CD4-positive, alpha-beta T cell (primary cell): ENCODE data around the gene METAP1D. TPM values are rescaled to one million over a fixed set of nuclear protein-coding genes. Genes with fewer than 3 reads are reported as not detected.

Experiments
- ATAC-seq: fragments of 200-7000 bp; cut with Tn5 transposase; one replicate; pipeline ENCODE4 v1.10.0; 2022; ENCODE audit warnings: mild to moderate bottlenecking; ENCODE audit not compliant: poor library complexity
- CTCF ChIA-PET: fragments of 350-600 bp; sonication (Branson Sonifier 250); formaldehyde crosslinking; loops from one replicate; lab custom pipeline; 2021; ENCODE audit warnings: antibody characterized with exemption, inconsistent platforms; lab: Charles Lee
- POLR2A ChIA-PET: fragments of 350-600 bp; sonication (Branson Sonifier 250); formaldehyde crosslinking; loops from one replicate; lab custom pipeline; 2021; ENCODE audit warnings: antibody characterized with exemption, inconsistent platforms; lab: Charles Lee
- DNase-seq, 14 experiments: peaks; one replicate each; pipeline ENCODE4 v3.0.0-alpha.2; 2013 to 2020; ENCODE audit warnings: mixed read lengths in 2 of 14
- H3K27ac ChIP-seq, 2 donors: one replicate each; pipeline versions ENCODE4 v1.5.1 to v1.7.0; 2013; ENCODE audit warnings: low read length in 2 of 2, low read depth in 1 of 2, mild to moderate bottlenecking in 1 of 2
- H3K27me3 ChIP-seq, 2 experiments: 1 replicate in 1 of 2; 2 replicates in 1 of 2; pipeline versions ENCODE4 v1.6.1 to v1.7.0; 2013; ENCODE audit warnings: low read length in 2 of 2, control low read depth in 1 of 2, mild to moderate bottlenecking in 1 of 2, moderate library complexity in 1 of 2; ENCODE audit not compliant: insufficient read depth in 2 of 2, control insufficient read depth in 1 of 2
- H3K36me3 ChIP-seq: one replicate; pipeline ENCODE4 v1.6.1; 2013; ENCODE audit warnings: low read length, control low read depth; ENCODE audit not compliant: insufficient read depth
- H3K4me1 ChIP-seq: one replicate; pipeline ENCODE4 v1.6.1; 2013; ENCODE audit warnings: low read length, control low read depth; ENCODE audit not compliant: insufficient read depth
- H3K4me3 ChIP-seq: one replicate; pipeline ENCODE4 v1.5.1; 2013; ENCODE audit warnings: mild to moderate bottlenecking, low read length, moderate library complexity
- H3K9me3 ChIP-seq, 2 experiments: 1 replicate in 1 of 2; 2 replicates in 1 of 2; pipeline versions ENCODE4 v1.6.1 to v1.7.0; 2013; ENCODE audit warnings: low read length in 2 of 2, mild to moderate bottlenecking in 2 of 2, control low read depth in 1 of 2, moderate library complexity in 1 of 2; ENCODE audit not compliant: control insufficient read depth in 1 of 2, insufficient read depth in 1 of 2
- H3K27ac Mint-ChIP-seq: one replicate; pipeline ENCODE4 v1.8.0; 2020; ENCODE audit warnings: mixed read lengths
- H3K27me3 Mint-ChIP-seq: one replicate; pipeline ENCODE4 v1.8.0; 2021; ENCODE audit warnings: mixed read lengths
- H3K36me3 Mint-ChIP-seq: one replicate; pipeline ENCODE4 v1.8.0; 2021; ENCODE audit warnings: low read depth, mixed read lengths
- H3K4me1 Mint-ChIP-seq: one replicate; pipeline ENCODE4 v1.8.0; 2021; ENCODE audit warnings: low read depth, mixed read lengths
- H3K4me3 Mint-ChIP-seq: one replicate; pipeline ENCODE4 v1.8.0; 2020; ENCODE audit warnings: mild to moderate bottlenecking, mixed read lengths
- H3K9me3 Mint-ChIP-seq: one replicate; pipeline ENCODE4 v1.8.0; 2020; ENCODE audit warnings: mixed read lengths
- CTCF ChIP-seq: fragments of 200-600 bp; IDR thresholded peaks from one replicate; pipeline ENCODE4 v1.8.0; 2022; ENCODE audit warnings: antibody characterized with exemption, mild to moderate bottlenecking
- intact Hi-C, 2 experiments: fragments of 100-400 bp; cut with DNase I in 1 of 2; cut with micrococcal nuclease in 1 of 2; formaldehyde crosslinking; loops; one replicate each; pipeline versions ENCODE4 v1.15.1 to v1.9.0; 2023 to 2025; cut with DNase I, micrococcal nuclease
- total RNA-seq, 174 experiments: library from RNA in 2 of 174; stranded (reverse) in 2 of 174; gene quantifications; one replicate each; pipeline ENCODE4 v1.2.3 and lab custom pipeline; 2021 to 2026

Gene METAP1D
- total RNA-seq, 2 experiments from 2014 or later, result 7.2 to 7.9 TPM

GRCh38 chr2:172082105-172082943 lies 82.6 kb downstream of the METAP1D start:
- Mint-ChIP-seq H3K27me3 (peaks cover 96% of the 10 kb centered on the region), H3K4me1 (peaks cover 63% of the 10 kb centered on the region), H3K9me3 (peaks cover 2% of the 10 kb centered on the region), H3K27ac (peak overlapping the region; percentile 78), H3K4me3 (peak overlapping the region; percentile 63), H3K36me3 (peaks cover 4% of the 10 kb centered on the region)
- ChIA-PET CTCF (interaction anchor here (0.5 to 1.5 kb wide), 5 partner anchors 20 to 1110 kb away, joined by 3 to 5 read pairs (median 4); no protein-coding TSS in a partner anchor), POLR2A (interaction anchor here (0.6 to 3.5 kb wide), 7 partner anchors 9 to 395 kb away, joined by 3 to 23 read pairs (median 3); partner anchors contain the start of genes DLX2 and DYNC1I2)
- intact Hi-C loops, result no loop called here
- DNase-seq, result peak in 2 of 14 experiments; percentile 13 to 21
- Histone ChIP-seq H3K4me1 (peaks cover 60% of the 10 kb centered on the region), H3K4me3 (no peak overlapping the region), H3K27ac (no peak overlapping the region), H3K9me3 (peaks cover 16 to 71% of the 10 kb centered on the region in 2 experiments), H3K27me3 (peaks cover 92 to 94% of the 10 kb centered on the region in 2 experiments), H3K36me3 (no peaks in the 10 kb centered on the region)
- no peak for ATAC-seq
- no peak for TF ChIP-seq CTCF

- Histone ChIP-seq H3K4me3 (no peak overlapping the region), H3K27me3 (peaks cover 99 to 100% of the 10 kb centered on the region in 2 experiments), H3K4me1 (peaks cover 68% of the 10 kb centered on the region), H3K36me3 (no peaks in the 10 kb centered on the region), H3K9me3 (peaks cover 16 to 79% of the 10 kb centered on the region in 2 experiments), H3K27ac (no peak overlapping the region)
- H3K4me1 Mint-ChIP-seq, result peaks cover 71% of the 10 kb centered on the region
- ChIA-PET CTCF (interaction anchor here (1.0 to 1.3 kb wide), 3 partner anchors 12 to 24 kb away, joined by 3 to 5 read pairs (median 3); no protein-coding TSS in a partner anchor), POLR2A (interaction anchor here (0.6 to 3.5 kb wide), 8 partner anchors 9 to 396 kb away, joined by 3 to 23 read pairs (median 4); partner anchors contain the start of genes DLX2 and DYNC1I2)
- no peak for TF ChIP-seq CTCF
- ATAC-seq (no peak), DNase-seq (peak in 2 of 14 experiments; percentile 17 to 32)
- H3K36me3 Mint-ChIP-seq, result peaks cover 5% of the 10 kb centered on the region
- peaks cover 100% of the 10 kb centered on the region for H3K27me3 Mint-ChIP-seq
- intact Hi-C loops, result no loop called here
- H3K9me3 Mint-ChIP-seq, result peaks cover 2% of the 10 kb centered on the region
- H3K4me3 Mint-ChIP-seq, result peak overlapping the region; percentile 70
- peak overlapping the region; percentile 78 for H3K27ac Mint-ChIP-seq
Measured at GRCh38 chr2:172082944-172083627, 83.3 kb downstream of the METAP1D start.
